MCF 10A (cell line): Measurements from ENCODE around the gene TMEM221. TPM values are rescaled to one million over a fixed set of nuclear protein-coding genes. Genes with fewer than 3 reads are reported as not detected.
A peak's percentile ranks its signal among the peaks of the same experiment; 100 is the strongest.

ENCODE experiments used
- BruUV-seq: library from RNA; stranded (reverse); fragments of 400-500 nt; replicated peaks from 2 replicates; lab custom pipeline; 2021; lab: Mats Ljungman, UMichigan
- CTCF ChIA-PET: fragments of 300-600 bp; sonication (Branson Sonifier 250); formaldehyde crosslinking; extraction: SDS; loops from one replicate; lab custom pipeline; 2021; ENCODE audit warnings: antibody characterized with exemption, inconsistent platforms; lab: Yijun Ruan, JAX
- POLR2A ChIA-PET: fragments of 300-600, 350-650 bp; sonication (Branson Sonifier 250); formaldehyde crosslinking; extraction: SDS; loops from one replicate; lab custom pipeline; 2020; ENCODE audit warnings: antibody characterized with exemption, inconsistent platforms; lab: Yijun Ruan, JAX
- DNase-seq: peaks from one replicate; pipeline ENCODE4 v3.0.0-alpha.2; 2018; ENCODE audit not compliant: unreplicated experiment
- H3K27ac Mint-ChIP-seq: one replicate; pipeline ENCODE4 v1.8.0; 2022; ENCODE audit warnings: mild to moderate bottlenecking, low read depth, mixed read lengths; ENCODE audit not compliant: unreplicated experiment
- H3K27me3 Mint-ChIP-seq: one replicate; pipeline ENCODE4 v1.8.0; 2022; ENCODE audit warnings: mixed read lengths; ENCODE audit not compliant: insufficient read depth, unreplicated experiment
- H3K36me3 Mint-ChIP-seq: one replicate; pipeline ENCODE4 v1.8.0; 2022; ENCODE audit warnings: mild to moderate bottlenecking, moderate library complexity, mixed read lengths; ENCODE audit not compliant: insufficient read depth, unreplicated experiment
- H3K4me1 Mint-ChIP-seq: one replicate; pipeline ENCODE4 v1.8.0; 2022; ENCODE audit warnings: mixed read lengths; ENCODE audit not compliant: insufficient read depth, unreplicated experiment
- H3K4me3 Mint-ChIP-seq: one replicate; pipeline ENCODE4 v1.8.0; 2022; ENCODE audit warnings: mild to moderate bottlenecking, moderate library complexity, mixed read lengths; ENCODE audit not compliant: unreplicated experiment
- H3K9me3 Mint-ChIP-seq: one replicate; pipeline ENCODE4 v1.8.0; 2022; ENCODE audit warnings: mixed read lengths; ENCODE audit not compliant: unreplicated experiment
- CTCF ChIP-seq: fragments of 200-600 bp; IDR thresholded peaks from one replicate; pipeline ENCODE4 v1.8.0; 2022; ENCODE audit warnings: antibody characterized with exemption, mild to moderate bottlenecking; ENCODE audit not compliant: unreplicated experiment
- intact Hi-C: fragments of 100-400 bp; cut with micrococcal nuclease; formaldehyde crosslinking; loops from 2 replicates; pipeline ENCODE4 v1.14.1; 2022
- total RNA-seq: library from RNA; stranded (reverse); gene quantifications from 2 replicates; pipeline ENCODE4 v1.2.3, GENCODE V29; 2022

Gene TMEM221
- total RNA-seq, 1 experiment from 2014 or later: not detected

GRCh38 chr19:17419621-17420474, 28.6 kb downstream of the TMEM221 start, which contains the start of gene MVB12A:
MVB12A (plus strand) TSS chr19:17420047; CDS start chr19:17420136, 89 bp downstream.
- CTCF ChIA-PET: interaction anchor here (0.6 to 1.2 kb wide), 6 partner anchors 21 to 506 kb away, joined by 3 to 8 read pairs (median 4); no protein-coding TSS in a partner anchor
- no peak for TF ChIP-seq CTCF
- H3K27ac Mint-ChIP-seq: peak within 1 kb of the TSS; percentile 95
- H3K4me1 Mint-ChIP-seq: peaks cover 16% of the 10 kb centered on the region
- intact Hi-C loops: loop anchor here (1.0 kb wide), 1 partner anchor 30 kb away; no protein-coding TSS in a partner anchor
- POLR2A ChIA-PET: interaction anchor here (0.7 to 1.9 kb wide), 16 partner anchors 10 to 152 kb away, joined by 3 to 15 read pairs (median 6); partner anchors contain the start of genes ANO8, BABAM1, BST2 and MRPL34
- peak; percentile 98 for DNase-seq
- H3K4me3 Mint-ChIP-seq: peak within 1 kb of the TSS; percentile 88
- peaks cover 19% of the 10 kb centered on the region for H3K36me3 Mint-ChIP-seq
- no TSS peak for BruUV-seq
- no peaks in the 10 kb centered on the region for H3K27me3 Mint-ChIP-seq
- no peaks in the 10 kb centered on the region for H3K9me3 Mint-ChIP-seq

GRCh38 chr19:17419154-17419620, 29.3 kb downstream of the TMEM221 start:
- Mint-ChIP-seq H3K27ac (peak overlapping the region; percentile 95), H3K36me3 (peaks cover 21% of the 10 kb centered on the region), H3K9me3 (no peaks in the 10 kb centered on the region), H3K4me1 (peaks cover 16% of the 10 kb centered on the region), H3K4me3 (peak overlapping the region; percentile 88), H3K27me3 (no peaks in the 10 kb centered on the region)
- BruUV-seq: TSS peak; percentile 97
- no peak for TF ChIP-seq CTCF
- DNase-seq: no peak
- POLR2A ChIA-PET: interaction anchor here (0.7 to 1.9 kb wide), 15 partner anchors 9 to 151 kb away, joined by 3 to 15 read pairs (median 5); partner anchors contain the start of genes ANO8, BABAM1, BST2 and MRPL34
- intact Hi-C loops: loop anchor here (1.0 kb wide), 1 partner anchor 31 kb away; no protein-coding TSS in a partner anchor
- CTCF ChIA-PET: interaction anchor here (0.9 to 1.2 kb wide), 3 partner anchors 28 to 347 kb away, joined by 3 to 5 read pairs (median 4); no protein-coding TSS in a partner anchor

- intact Hi-C loops: loop anchor here (1.0 kb wide), 1 partner anchor 32 kb away; no protein-coding TSS in a partner anchor
- H3K27me3 Mint-ChIP-seq: no peaks in the 10 kb centered on the region
- no peaks in the 10 kb centered on the region for H3K9me3 Mint-ChIP-seq
- H3K27ac Mint-ChIP-seq: peak overlapping the region; percentile 95
- ChIA-PET CTCF (interaction anchor here (0.9 to 1.2 kb wide), 2 partner anchors 48 to 348 kb away, joined by 4 to 5 read pairs; no protein-coding TSS in a partner anchor), POLR2A (interaction anchor here (1.1 to 1.9 kb wide), 7 partner anchors 11 to 113 kb away, joined by 3 to 15 read pairs (median 8); partner anchors contain the start of genes ANO8, DDA1, MRPL34 and PGLS)
- H3K36me3 Mint-ChIP-seq: peaks cover 21% of the 10 kb centered on the region
- no TSS peak for BruUV-seq
- TF ChIP-seq CTCF: no peak
- DNase-seq: no peak
- peak overlapping the region; percentile 88 for H3K4me3 Mint-ChIP-seq
- H3K4me1 Mint-ChIP-seq: peaks cover 16% of the 10 kb centered on the region
Observed at GRCh38 chr19:17418710-17419109, 29.8 kb downstream of the TMEM221 start.
